HepG2 (cell line): ENCODE results near the gene IZUMO4. TPM values are rescaled to one million over a fixed set of nuclear protein-coding genes. Genes with fewer than 3 reads are reported as not detected.

Source experiments
- BORCS8-MEF2B ChIP-seq: sonication (generic); formaldehyde crosslinking; IDR thresholded peaks from 2 replicates; pipeline ENCODE4 v1.8.0; 2022; ENCODE audit warnings: mild to moderate bottlenecking, missing genetic modification reagents
- E2F1 ChIP-seq: sonication (generic); formaldehyde crosslinking; IDR thresholded peaks from 2 replicates; pipeline ENCODE4 v1.5.0; 2020; ENCODE audit warnings: missing genetic modification reagents
- EP300 ChIP-seq, 3 experiments: sonication (generic) in 1 of 3; formaldehyde crosslinking in 1 of 3; IDR thresholded peaks; 2 replicates each; pipeline versions ENCODE4 v1.5.1 to v1.6.1; 2011 to 2020; ENCODE audit warnings: low read depth in 2 of 3, low read length in 2 of 3, borderline replicate concordance in 1 of 3, improper control_type of control experiment in 1 of 3, mild to moderate bottlenecking in 1 of 3, missing genetic modification reagents in 1 of 3, moderate library complexity in 1 of 3
- ERF ChIP-seq: IDR thresholded peaks from 2 replicates; pipeline ENCODE4 v1.6.1; 2018; ENCODE audit warnings: missing biosample characterization, missing genetic modification reagents
- MAX ChIP-seq: IDR thresholded peaks from 2 replicates; pipeline ENCODE4 v1.6.1; 2012; ENCODE audit warnings: inconsistent platforms
- NR0B2 ChIP-seq: sonication (generic); formaldehyde crosslinking; IDR thresholded peaks from 2 replicates; pipeline ENCODE4 v1.4.0; 2020; ENCODE audit warnings: mild to moderate bottlenecking, missing genetic modification reagents
- POGK ChIP-seq: sonication (generic); formaldehyde crosslinking; conservative IDR thresholded peaks from 2 replicates; pipeline ENCODE4 v1.8.0; 2022; ENCODE audit warnings: mild to moderate bottlenecking, moderate library complexity, missing genetic modification reagents
- REPIN1 ChIP-seq: sonication (generic); formaldehyde crosslinking; IDR thresholded peaks from 2 replicates; pipeline ENCODE4 v1.8.0; 2022; ENCODE audit warnings: missing genetic modification reagents, low read depth, mild to moderate bottlenecking, borderline replicate concordance
- SALL2 ChIP-seq: sonication (generic); formaldehyde crosslinking; IDR thresholded peaks from 2 replicates; pipeline ENCODE4 v1.8.1; 2023; ENCODE audit warnings: mild to moderate bottlenecking, missing genetic modification reagents, inconsistent platforms
- TBX3 ChIP-seq: fragments of 450-650 bp; IDR thresholded peaks from 2 replicates; pipeline ENCODE4 v1.6.1; 2017; ENCODE audit warnings: antibody characterized with exemption, mild to moderate bottlenecking, inconsistent platforms, borderline replicate concordance
- TRIM24 ChIP-seq: sonication (generic); formaldehyde crosslinking; IDR thresholded peaks from 2 replicates; pipeline ENCODE4 v1.8.0; 2022; ENCODE audit warnings: mild to moderate bottlenecking, missing genetic modification reagents
- ZFP90 ChIP-seq: sonication (generic); formaldehyde crosslinking; IDR thresholded peaks from 2 replicates; pipeline ENCODE4 v1.8.0; 2022; ENCODE audit warnings: missing genetic modification reagents, mild to moderate bottlenecking, inconsistent platforms, borderline replicate concordance
- ZKSCAN8 ChIP-seq: IDR thresholded peaks from 2 replicates; pipeline ENCODE4 v1.6.1; 2016; ENCODE audit warnings: borderline replicate concordance, missing genetic modification reagents, missing compliant biosample characterization
- ZNF501 ChIP-seq: sonication (generic); formaldehyde crosslinking; IDR thresholded peaks from 2 replicates; pipeline ENCODE4 v1.5.1; 2020; ENCODE audit warnings: mild to moderate bottlenecking, moderate library complexity, missing genetic modification reagents
- ZNF550 ChIP-seq: sonication (generic); formaldehyde crosslinking; IDR thresholded peaks from 2 replicates; pipeline ENCODE4 v1.4.0; 2020; ENCODE audit warnings: mild to moderate bottlenecking, missing genetic modification reagents, borderline replicate concordance
- ZNF598 ChIP-seq: sonication (generic); formaldehyde crosslinking; IDR thresholded peaks from 2 replicates; pipeline ENCODE4 v1.5.1; 2020; ENCODE audit warnings: mild to moderate bottlenecking, missing genetic modification reagents, borderline replicate concordance
- ZNF629 ChIP-seq: sonication (generic); formaldehyde crosslinking; conservative IDR thresholded peaks from 2 replicates; pipeline ENCODE4 v1.5.0; 2020; ENCODE audit warnings: missing genetic modification reagents
- ZNF704 ChIP-seq: sonication (generic); formaldehyde crosslinking; IDR thresholded peaks from 2 replicates; pipeline ENCODE4 v1.8.1; 2023; ENCODE audit warnings: mild to moderate bottlenecking, inconsistent platforms, moderate library complexity, missing genetic modification reagents, borderline replicate concordance
- ZNF780A ChIP-seq: sonication (generic); formaldehyde crosslinking; IDR thresholded peaks from 2 replicates; pipeline ENCODE4 v1.8.0; 2022; ENCODE audit warnings: mild to moderate bottlenecking, missing genetic modification reagents, moderate library complexity
- ZNF841 ChIP-seq: sonication (generic); formaldehyde crosslinking; IDR thresholded peaks from 2 replicates; pipeline ENCODE4 v1.8.1; 2023; ENCODE audit warnings: missing genetic modification reagents, borderline replicate concordance
- ZZZ3 ChIP-seq: sonication (generic); formaldehyde crosslinking; IDR thresholded peaks from 2 replicates; pipeline ENCODE4 v1.4.0; 2020; ENCODE audit warnings: missing genetic modification reagents, mild to moderate bottlenecking, borderline replicate concordance
- polyA plus RNA-seq, 8 experiments: library from polyadenylated mRNA; depleted of rRNA in 3 of 8; stranded (reverse) in 7 of 8; unstranded in 1 of 8; fragments of >200 nt; fragmentation: Illumina TruSeq in 4 of 8; extraction: Trizol in 4 of 8; gene quantifications; 2 replicates each; pipeline versions ENCODE4 v1.2.1 to v1.2.3, GENCODE V29; 2011 to 2016; ENCODE audit warnings: low read depth in 4 of 8, missing spikeins in 1 of 8, mixed read lengths in 1 of 8; ENCODE audit not compliant: insufficient read depth in 1 of 8
- total RNA-seq, 5 experiments: library from RNA; depleted of rRNA; stranded (reverse); fragments of >200 nt; fragmentation: Illumina TruSeq; extraction: Trizol; gene quantifications; 2 replicates each; pipeline ENCODE4 v1.2.3, GENCODE V29; 2016; ENCODE audit warnings: low read depth in 1 of 5
- TF ChIP-seq, protein P1 (sequence below): IDR thresholded peaks from 2 replicates; pipeline ENCODE4 v1.6.1; 2016; ENCODE audit warnings: low read depth, borderline replicate concordance

Gene IZUMO4
- total and polyA plus RNA-seq, 2 of the 13 experiments (the other 11 are each of a cell fraction or from before 2014, with no cell fraction given) = 0.77 to 3.9 TPM

DNA sequence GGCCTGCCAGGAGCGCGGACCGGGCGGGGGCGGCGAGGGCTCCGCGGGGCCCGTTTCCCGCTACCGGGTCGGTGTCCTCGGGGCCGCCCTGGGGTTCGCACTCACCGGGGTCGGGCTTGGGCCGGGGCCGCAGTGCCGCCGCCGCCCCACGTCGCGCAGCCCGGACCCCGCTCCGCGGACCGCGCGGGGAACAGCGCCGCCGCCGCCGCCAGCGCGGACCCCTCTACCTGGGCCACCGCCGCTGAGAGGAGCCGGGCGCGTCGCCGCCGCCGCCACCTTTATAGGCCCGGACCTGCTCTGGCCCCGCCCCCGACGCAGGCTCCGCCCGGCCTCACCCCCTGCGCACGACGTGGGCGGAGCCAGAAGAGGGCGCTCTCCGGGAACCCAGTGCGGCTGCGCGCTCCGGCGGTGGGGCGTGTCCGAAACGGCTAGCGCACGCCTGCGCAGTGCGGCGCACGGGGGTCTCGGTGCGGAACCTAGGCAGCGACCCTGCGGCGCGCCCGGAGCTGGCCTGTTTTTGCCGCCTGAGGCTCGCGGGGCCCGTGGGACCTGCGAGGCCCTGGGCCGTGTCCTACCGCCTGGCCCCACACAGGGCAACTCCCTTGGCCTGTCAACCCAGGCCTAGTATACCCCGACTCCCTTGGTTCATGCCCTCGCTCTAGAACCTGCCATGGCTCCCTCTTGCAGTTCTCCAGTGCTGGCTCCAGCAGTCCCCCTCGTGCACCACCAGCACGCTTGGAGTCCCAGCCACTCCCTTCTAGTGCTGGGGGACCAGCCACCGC, 45.5 kb upstream of the IZUMO4 start, which contains the start of gene MKNK2 (continued):
- peak; percentile 57; the same call in 1 of the 2 replicates for TF ChIP-seq MAX
- no peak; the same call in 1 of the 2 replicates for TF ChIP-seq BORCS8-MEF2B (CRISPR knock-in tag)
- no peak; the same call in 1 of the 2 replicates for TF ChIP-seq ZNF704 (CRISPR knock-in tag)
- TF ChIP-seq, protein P1, sequence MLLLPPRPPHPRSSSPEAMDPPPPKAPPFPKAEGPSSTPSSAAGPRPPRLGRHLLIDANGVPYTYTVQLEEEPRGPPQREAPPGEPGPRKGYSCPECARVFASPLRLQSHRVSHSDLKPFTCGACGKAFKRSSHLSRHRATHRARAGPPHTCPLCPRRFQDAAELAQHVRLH (CRISPR knock-in tag) = no peak
- no peak for TF ChIP-seq ZZZ3 (CRISPR knock-in tag)
- TF ChIP-seq TBX3 = no peak
- TF ChIP-seq EP300 (IDR thresholded peaks at IDR 0.05; ENCODE audit: low read depth in 2 of 2, low read length in 2 of 2) = no peak
- TF ChIP-seq EP300 (CRISPR knock-in tag; IDR thresholded peaks at IDR 0.05; ENCODE audit: borderline replicate concordance) = no peak
- TF ChIP-seq TRIM24 (CRISPR knock-in tag) = no peak
- no peak for TF ChIP-seq ZNF550 (CRISPR knock-in tag)
- TF ChIP-seq ZFP90 (CRISPR knock-in tag) = no peak; the same call in 1 of the 2 replicates
- no peak for TF ChIP-seq ZNF598 (CRISPR knock-in tag)
- peak; percentile 77; the same call in 1 of the 2 replicates for TF ChIP-seq NR0B2 (CRISPR knock-in tag)
- no peak; the same call in 1 of the 2 replicates for TF ChIP-seq POGK
- peak; percentile 93 for TF ChIP-seq ZNF501 (CRISPR knock-in tag)
- no peak for TF ChIP-seq REPIN1
- no peak for TF ChIP-seq ZKSCAN8 (CRISPR knock-in tag)
- TF ChIP-seq E2F1 (CRISPR knock-in tag) = no peak
- TF ChIP-seq ERF = peak; percentile 78
- peak; percentile 19; the same call in 1 of the 2 replicates for TF ChIP-seq SALL2 (CRISPR knock-in tag)
- TF ChIP-seq ZNF780A (CRISPR knock-in tag) = no peak
- TF ChIP-seq ZNF629 (CRISPR knock-in tag) = no peak
- TF ChIP-seq ZNF841 (CRISPR knock-in tag) = no peak
